Measurements from ENCODE around the gene PLAAT3.

GRCh38 chr11:63532117-63532516 lies 82.1 kb downstream of the PLAAT3 start:
- TF ChIP-seq, protein P1, sequence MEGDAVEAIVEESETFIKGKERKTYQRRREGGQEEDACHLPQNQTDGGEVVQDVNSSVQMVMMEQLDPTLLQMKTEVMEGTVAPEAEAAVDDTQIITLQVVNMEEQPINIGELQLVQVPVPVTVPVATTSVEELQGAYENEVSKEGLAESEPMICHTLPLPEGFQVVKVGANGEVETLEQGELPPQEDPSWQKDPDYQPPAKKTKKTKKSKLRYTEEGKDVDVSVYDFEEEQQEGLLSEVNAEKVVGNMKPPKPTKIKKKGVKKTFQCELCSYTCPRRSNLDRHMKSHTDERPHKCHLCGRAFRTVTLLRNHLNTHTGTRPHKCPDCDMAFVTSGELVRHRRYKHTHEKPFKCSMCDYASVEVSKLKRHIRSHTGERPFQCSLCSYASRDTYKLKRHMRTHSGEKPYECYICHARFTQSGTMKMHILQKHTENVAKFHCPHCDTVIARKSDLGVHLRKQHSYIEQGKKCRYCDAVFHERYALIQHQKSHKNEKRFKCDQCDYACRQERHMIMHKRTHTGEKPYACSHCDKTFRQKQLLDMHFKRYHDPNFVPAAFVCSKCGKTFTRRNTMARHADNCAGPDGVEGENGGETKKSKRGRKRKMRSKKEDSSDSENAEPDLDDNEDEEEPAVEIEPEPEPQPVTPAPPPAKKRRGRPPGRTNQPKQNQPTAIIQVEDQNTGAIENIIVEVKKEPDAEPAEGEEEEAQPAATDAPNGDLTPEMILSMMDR (conservative IDR thresholded peaks at IDR 0.05; ENCODE audit: low read depth, low read length): no peak
- TF ChIP-seq EZH2 (IDR thresholded peaks at IDR 0.05; ENCODE audit: borderline replicate concordance, low read depth, low read length, poor library complexity, severe bottlenecking): no peak

All from A673 (cell line).